Measurements from ENCODE around the gene PRPS1L1.

The PRPS1L1 gene

DNA sequence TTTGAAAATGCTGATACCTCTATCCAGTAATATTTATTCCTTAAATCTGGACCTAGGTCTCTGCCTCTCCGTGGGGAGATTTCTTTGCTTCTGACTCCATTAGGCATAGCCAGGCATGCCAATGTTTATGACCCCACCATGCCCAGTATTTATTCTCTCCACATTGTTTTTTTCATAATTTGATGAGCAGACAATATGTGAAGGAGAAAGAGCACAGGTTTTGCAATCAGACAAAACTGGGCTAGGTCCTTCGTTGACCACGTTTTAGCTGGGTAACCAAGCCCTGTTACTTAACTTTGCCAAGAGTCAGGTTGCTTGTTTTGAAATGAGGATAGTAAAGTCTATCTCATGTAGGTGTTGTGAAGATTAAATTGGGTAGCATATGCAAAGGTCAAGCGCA, 21.6 kb upstream of the PRPS1L1 start:
- TF ChIP-seq, protein P1, sequence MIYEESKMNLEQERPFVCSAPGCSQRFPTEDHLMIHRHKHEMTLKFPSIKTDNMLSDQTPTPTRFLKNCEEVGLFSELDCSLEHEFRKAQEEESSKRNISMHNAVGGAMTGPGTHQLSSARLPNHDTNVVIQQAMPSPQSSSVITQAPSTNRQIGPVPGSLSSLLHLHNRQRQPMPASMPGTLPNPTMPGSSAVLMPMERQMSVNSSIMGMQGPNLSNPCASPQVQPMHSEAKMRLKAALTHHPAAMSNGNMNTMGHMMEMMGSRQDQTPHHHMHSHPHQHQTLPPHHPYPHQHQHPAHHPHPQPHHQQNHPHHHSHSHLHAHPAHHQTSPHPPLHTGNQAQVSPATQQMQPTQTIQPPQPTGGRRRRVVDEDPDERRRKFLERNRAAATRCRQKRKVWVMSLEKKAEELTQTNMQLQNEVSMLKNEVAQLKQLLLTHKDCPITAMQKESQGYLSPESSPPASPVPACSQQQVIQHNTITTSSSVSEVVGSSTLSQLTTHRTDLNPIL (CRISPR knock-in tag; IDR thresholded peaks at IDR 0.05; ENCODE audit: low read depth) = no peak
- TF ChIP-seq ESRRG (CRISPR knock-in tag; IDR thresholded peaks at IDR 0.05) (no peak), PPARA (CRISPR knock-in tag; IDR thresholded peaks at IDR 0.05; ENCODE audit: borderline replicate concordance) (no peak), BACH2 (CRISPR knock-in tag; IDR thresholded peaks at IDR 0.05; ENCODE audit: borderline replicate concordance) (no peak), RARB (CRISPR knock-in tag; IDR thresholded peaks at IDR 0.05) (no peak), ZNF565 (CRISPR knock-in tag; conservative IDR thresholded peaks at IDR 0.05; ENCODE audit: low read depth) (no peak), ZNF8 (CRISPR knock-in tag; IDR thresholded peaks at IDR 0.05) (no peak), SNAI2 (CRISPR knock-in tag; IDR thresholded peaks at IDR 0.05) (no peak), ISL1 (CRISPR knock-in tag; IDR thresholded peaks at IDR 0.05) (no peak), TCF4 (CRISPR knock-in tag; IDR thresholded peaks at IDR 0.05; ENCODE audit: borderline replicate concordance) (no peak), ZNF70 (CRISPR knock-in tag; IDR thresholded peaks at IDR 0.05) (no peak)
- TF ChIP-seq, protein P2, sequence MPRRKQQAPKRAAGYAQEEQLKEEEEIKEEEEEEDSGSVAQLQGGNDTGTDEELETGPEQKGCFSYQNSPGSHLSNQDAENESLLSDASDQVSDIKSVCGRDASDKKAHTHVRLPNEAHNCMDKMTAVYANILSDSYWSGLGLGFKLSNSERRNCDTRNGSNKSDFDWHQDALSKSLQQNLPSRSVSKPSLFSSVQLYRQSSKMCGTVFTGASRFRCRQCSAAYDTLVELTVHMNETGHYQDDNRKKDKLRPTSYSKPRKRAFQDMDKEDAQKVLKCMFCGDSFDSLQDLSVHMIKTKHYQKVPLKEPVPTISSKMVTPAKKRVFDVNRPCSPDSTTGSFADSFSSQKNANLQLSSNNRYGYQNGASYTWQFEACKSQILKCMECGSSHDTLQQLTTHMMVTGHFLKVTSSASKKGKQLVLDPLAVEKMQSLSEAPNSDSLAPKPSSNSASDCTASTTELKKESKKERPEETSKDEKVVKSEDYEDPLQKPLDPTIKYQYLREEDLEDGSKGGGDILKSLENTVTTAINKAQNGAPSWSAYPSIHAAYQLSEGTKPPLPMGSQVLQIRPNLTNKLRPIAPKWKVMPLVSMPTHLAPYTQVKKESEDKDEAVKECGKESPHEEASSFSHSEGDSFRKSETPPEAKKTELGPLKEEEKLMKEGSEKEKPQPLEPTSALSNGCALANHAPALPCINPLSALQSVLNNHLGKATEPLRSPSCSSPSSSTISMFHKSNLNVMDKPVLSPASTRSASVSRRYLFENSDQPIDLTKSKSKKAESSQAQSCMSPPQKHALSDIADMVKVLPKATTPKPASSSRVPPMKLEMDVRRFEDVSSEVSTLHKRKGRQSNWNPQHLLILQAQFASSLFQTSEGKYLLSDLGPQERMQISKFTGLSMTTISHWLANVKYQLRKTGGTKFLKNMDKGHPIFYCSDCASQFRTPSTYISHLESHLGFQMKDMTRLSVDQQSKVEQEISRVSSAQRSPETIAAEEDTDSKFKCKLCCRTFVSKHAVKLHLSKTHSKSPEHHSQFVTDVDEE (CRISPR knock-in tag; IDR thresholded peaks at IDR 0.05) = no peak
- no peak for ATAC-seq

DNA sequence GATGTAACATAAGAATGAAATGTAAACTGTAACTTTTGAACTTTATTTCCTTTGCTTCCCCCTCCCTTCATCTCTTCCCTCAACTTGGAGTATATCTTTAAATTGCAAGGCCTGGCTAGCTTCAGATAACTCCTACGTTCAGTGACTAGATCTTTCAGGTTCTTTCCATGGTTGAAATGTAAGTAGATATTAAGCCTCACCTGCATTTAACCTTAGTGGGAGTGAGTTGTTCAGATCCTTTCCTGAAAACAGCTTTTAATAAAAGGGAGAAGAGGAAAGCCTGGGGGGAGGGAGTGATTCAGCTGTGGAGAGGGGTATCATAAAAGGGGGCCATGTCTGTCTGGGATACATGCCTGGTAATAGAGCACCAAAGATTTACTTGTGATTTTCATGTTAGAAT, 19.0 kb upstream of the PRPS1L1 start:
- TF ChIP-seq ISL1 (CRISPR knock-in tag; IDR thresholded peaks at IDR 0.05) (no peak), ZC3H10 (CRISPR knock-in tag; IDR thresholded peaks at IDR 0.05) (no peak), TOX (CRISPR knock-in tag; IDR thresholded peaks at IDR 0.05; ENCODE audit: borderline replicate concordance) (no peak)
- ATAC-seq = no peak

DNA sequence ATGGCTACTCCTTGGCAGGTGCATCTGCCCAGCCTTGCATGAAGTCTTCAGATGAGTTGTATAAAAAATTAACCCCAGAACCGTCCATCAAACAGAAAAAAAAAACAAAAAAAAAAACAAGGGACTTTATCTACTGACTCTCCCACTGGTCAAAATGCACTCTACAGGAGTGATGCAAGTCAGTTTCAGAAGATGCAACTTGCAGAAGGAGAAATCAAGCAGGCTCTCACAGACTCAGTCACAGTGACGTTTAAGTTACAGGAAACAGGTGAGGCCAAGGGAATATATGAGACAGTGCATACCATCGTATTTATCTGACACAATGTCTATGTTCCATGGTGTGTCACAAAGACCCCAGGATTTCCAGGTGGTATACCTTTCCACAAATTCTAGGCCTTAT, 17.5 kb upstream of the PRPS1L1 start:
- ATAC-seq = no peak
- TF ChIP-seq ZNF565 (CRISPR knock-in tag; conservative IDR thresholded peaks at IDR 0.05; ENCODE audit: low read depth) (no peak), SNAI2 (CRISPR knock-in tag; IDR thresholded peaks at IDR 0.05) (no peak), PPARA (CRISPR knock-in tag; IDR thresholded peaks at IDR 0.05; ENCODE audit: borderline replicate concordance) (no peak), CSRNP3 (CRISPR knock-in tag; IDR thresholded peaks at IDR 0.05) (no peak), TOX (CRISPR knock-in tag; IDR thresholded peaks at IDR 0.05; ENCODE audit: borderline replicate concordance) (no peak), BACH2 (CRISPR knock-in tag; IDR thresholded peaks at IDR 0.05; ENCODE audit: borderline replicate concordance) (no peak), ARNTL (CRISPR knock-in tag; IDR thresholded peaks at IDR 0.05; ENCODE audit: borderline replicate concordance, low read depth) (no peak), OSR1 (CRISPR knock-in tag; IDR thresholded peaks at IDR 0.05) (no peak), GLIS3 (CRISPR knock-in tag; IDR thresholded peaks at IDR 0.05) (no peak), ZNF8 (CRISPR knock-in tag; IDR thresholded peaks at IDR 0.05) (no peak)
- TF ChIP-seq, protein P1 (CRISPR knock-in tag; IDR thresholded peaks at IDR 0.05; ENCODE audit: low read depth) = no peak
- TF ChIP-seq, protein P3, sequence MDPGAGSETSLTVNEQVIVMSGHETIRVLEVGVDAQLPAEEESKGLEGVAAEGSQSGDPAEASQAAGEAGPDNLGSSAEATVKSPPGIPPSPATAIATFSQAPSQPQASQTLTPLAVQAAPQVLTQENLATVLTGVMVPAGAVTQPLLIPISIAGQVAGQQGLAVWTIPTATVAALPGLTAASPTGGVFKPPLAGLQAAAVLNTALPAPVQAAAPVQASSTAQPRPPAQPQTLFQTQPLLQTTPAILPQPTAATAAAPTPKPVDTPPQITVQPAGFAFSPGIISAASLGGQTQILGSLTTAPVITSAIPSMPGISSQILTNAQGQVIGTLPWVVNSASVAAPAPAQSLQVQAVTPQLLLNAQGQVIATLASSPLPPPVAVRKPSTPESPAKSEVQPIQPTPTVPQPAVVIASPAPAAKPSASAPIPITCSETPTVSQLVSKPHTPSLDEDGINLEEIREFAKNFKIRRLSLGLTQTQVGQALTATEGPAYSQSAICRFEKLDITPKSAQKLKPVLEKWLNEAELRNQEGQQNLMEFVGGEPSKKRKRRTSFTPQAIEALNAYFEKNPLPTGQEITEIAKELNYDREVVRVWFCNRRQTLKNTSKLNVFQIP (CRISPR knock-in tag; IDR thresholded peaks at IDR 0.05; ENCODE audit: borderline replicate concordance, low read depth) = no peak
- TF ChIP-seq, protein P2 (CRISPR knock-in tag; IDR thresholded peaks at IDR 0.05) = no peak
- TF ChIP-seq, protein P4, sequence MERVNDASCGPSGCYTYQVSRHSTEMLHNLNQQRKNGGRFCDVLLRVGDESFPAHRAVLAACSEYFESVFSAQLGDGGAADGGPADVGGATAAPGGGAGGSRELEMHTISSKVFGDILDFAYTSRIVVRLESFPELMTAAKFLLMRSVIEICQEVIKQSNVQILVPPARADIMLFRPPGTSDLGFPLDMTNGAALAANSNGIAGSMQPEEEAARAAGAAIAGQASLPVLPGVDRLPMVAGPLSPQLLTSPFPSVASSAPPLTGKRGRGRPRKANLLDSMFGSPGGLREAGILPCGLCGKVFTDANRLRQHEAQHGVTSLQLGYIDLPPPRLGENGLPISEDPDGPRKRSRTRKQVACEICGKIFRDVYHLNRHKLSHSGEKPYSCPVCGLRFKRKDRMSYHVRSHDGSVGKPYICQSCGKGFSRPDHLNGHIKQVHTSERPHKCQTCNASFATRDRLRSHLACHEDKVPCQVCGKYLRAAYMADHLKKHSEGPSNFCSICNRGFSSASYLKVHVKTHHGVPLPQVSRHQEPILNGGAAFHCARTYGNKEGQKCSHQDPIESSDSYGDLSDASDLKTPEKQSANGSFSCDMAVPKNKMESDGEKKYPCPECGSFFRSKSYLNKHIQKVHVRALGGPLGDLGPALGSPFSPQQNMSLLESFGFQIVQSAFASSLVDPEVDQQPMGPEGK (CRISPR knock-in tag; IDR thresholded peaks at IDR 0.05; ENCODE audit: borderline replicate concordance) = no peak
